ENCODE results near the gene TLL1. TPM values are rescaled to one million over a fixed set of nuclear protein-coding genes. Genes with fewer than 3 reads are reported as not detected.
A peak's percentile ranks its signal among the peaks of the same experiment; 100 is the strongest.

The TLL1 gene
- total RNA-seq, 1 donor from 2014 or later = 7.8 TPM

GRCh38 chr4:166078955-166079354 is 205.9 kb downstream of the TLL1 start:
- no peak for DNase-seq (ENCODE audit: low spot score in 2 of 2)
- Histone ChIP-seq H3K4me1 (no peaks in the 10 kb centered on the region), H3K36me3 (no peaks in the 10 kb centered on the region), H3K27me3 (no peaks in the 10 kb centered on the region), H3K9me3 (no peaks in the 10 kb centered on the region), H3K4me3 (no peak overlapping the region), H3K27ac (no peak overlapping the region)
- no peak for TF ChIP-seq CTCF (IDR thresholded peaks at IDR 0.05)
- intact Hi-C loops (cut with DNase I) = no loop called here

DNA sequence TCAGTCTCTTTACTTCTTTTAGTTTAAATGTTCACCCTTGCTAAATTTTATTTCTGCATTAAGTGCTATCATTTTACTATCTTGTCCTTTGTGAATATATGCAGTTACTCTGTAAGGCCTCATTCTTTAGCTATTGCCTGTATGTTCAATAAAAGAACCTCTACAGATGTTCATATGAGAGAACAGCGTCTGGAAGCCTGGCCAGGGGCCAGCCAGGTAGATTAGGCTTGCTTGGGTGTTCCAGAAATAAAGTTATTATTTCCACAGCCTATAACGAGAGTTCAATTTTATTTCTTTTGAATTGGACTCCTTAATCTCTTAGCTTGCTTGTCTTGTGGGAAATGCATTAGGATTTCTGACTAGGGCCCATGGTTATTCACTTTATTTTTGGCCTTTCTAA is 214.5 kb downstream of the TLL1 start:
- H3K27ac ChIP-seq = no peak overlapping the region
- no peaks in the 10 kb centered on the region for H3K9me3 ChIP-seq
- H3K36me3 ChIP-seq = no peaks in the 10 kb centered on the region
- no peak for TF ChIP-seq CTCF (IDR thresholded peaks at IDR 0.05)
- H3K27me3 ChIP-seq = no peaks in the 10 kb centered on the region
- no peak overlapping the region for H3K4me3 ChIP-seq
- DNase-seq (ENCODE audit: low spot score in 2 of 2) = no peak
- no peaks in the 10 kb centered on the region for H3K4me1 ChIP-seq
- intact Hi-C loops (cut with DNase I) = no loop called here

GRCh38 chr4:166088576-166088975 is 215.5 kb downstream of the TLL1 start:
- no peak overlapping the region for H3K27ac ChIP-seq
- H3K4me1 ChIP-seq = no peaks in the 10 kb centered on the region
- no peaks in the 10 kb centered on the region for H3K9me3 ChIP-seq
- intact Hi-C loops (cut with DNase I) = no loop called here
- DNase-seq (ENCODE audit: low spot score in 2 of 2) = no peak
- no peak for TF ChIP-seq CTCF (IDR thresholded peaks at IDR 0.05)
- no peaks in the 10 kb centered on the region for H3K36me3 ChIP-seq
- no peak overlapping the region for H3K4me3 ChIP-seq
- no peaks in the 10 kb centered on the region for H3K27me3 ChIP-seq

- no peak for TF ChIP-seq CTCF (IDR thresholded peaks at IDR 0.05)
- intact Hi-C loops (cut with DNase I) = loop anchor here (1.0 kb wide), 1 partner anchor 554 kb away; no protein-coding TSS in a partner anchor
- Histone ChIP-seq H3K36me3 (no peaks in the 10 kb centered on the region), H3K27ac (no peak overlapping the region), H3K9me3 (no peaks in the 10 kb centered on the region), H3K4me1 (no peaks in the 10 kb centered on the region), H3K27me3 (no peaks in the 10 kb centered on the region), H3K4me3 (no peak overlapping the region)
- DNase-seq (ENCODE audit: low spot score in 2 of 2) = no peak
These were observed 218.1 kb downstream of the TLL1 start for GRCh38 chr4:166091146-166091545.

- Histone ChIP-seq H3K4me3 (no peak overlapping the region), H3K27ac (no peak overlapping the region), H3K27me3 (no peaks in the 10 kb centered on the region), H3K36me3 (no peaks in the 10 kb centered on the region), H3K4me1 (no peaks in the 10 kb centered on the region), H3K9me3 (no peaks in the 10 kb centered on the region)
- DNase-seq (ENCODE audit: low spot score in 2 of 2) = no peak
- peak; percentile 8 to 54 (median 52) for TF ChIP-seq CTCF (IDR thresholded peaks at IDR 0.05)
- intact Hi-C loops (cut with DNase I) = loop anchor here (1.0 kb wide), 2 partner anchors 552 to 555 kb away; no protein-coding TSS in a partner anchor
These were observed 219.0 kb downstream of the TLL1 start for GRCh38 chr4:166091912-166092510.
